Activated naive CD4-positive, alpha-beta T cell treated with anti-CD3 and anti-CD28 coated beads, Interleukin-2, amount 50 U/mL, for 16 hours (primary cell): ENCODE measurements around the gene GAS2.
A peak's percentile ranks its signal among the peaks of the same experiment; 100 is the strongest.
"Not testable (repeated sequence)": the region's sequence is repeated elsewhere in the genome, so short reads cannot be mapped to it uniquely, and the experiment has no call there.

Experiments used
- DNase-seq: peaks from one replicate; pipeline ENCODE4 v3.0.0-alpha.2; 2020

Gene GAS2

DNA sequence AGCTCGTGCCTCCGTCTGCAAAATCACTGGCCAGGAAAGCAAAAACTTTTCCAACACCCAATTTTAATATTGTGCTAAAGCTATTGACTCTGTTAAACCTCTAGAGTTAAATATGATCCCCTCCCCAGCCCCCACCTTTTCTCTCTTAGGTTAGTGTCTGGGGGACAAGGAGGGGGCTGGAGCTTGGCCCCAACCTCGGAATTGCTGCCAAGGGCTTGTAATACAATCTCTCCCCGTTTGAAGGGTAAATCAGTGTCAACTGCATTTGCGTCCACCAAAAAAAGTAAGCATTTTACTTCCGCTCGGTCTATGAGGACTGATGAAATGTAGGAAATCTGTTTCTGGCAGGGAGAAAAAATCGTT is at the start of gene GAS2:
GAS2 (plus strand) TSS at position 287 of the 363 bp plus-strand sequence. CDS start 8,259 bp downstream, outside the sequence.
- no peak for DNase-seq

- DNase-seq, result no peak
Measured at GRCh38 chr11:22617868-22618267, 48.5 kb upstream of the GAS2 start.

GRCh38 chr11:22624742-22625447 is 41.5 kb upstream of the GAS2 start:
- DNase-seq, result peak; percentile 70

DNA sequence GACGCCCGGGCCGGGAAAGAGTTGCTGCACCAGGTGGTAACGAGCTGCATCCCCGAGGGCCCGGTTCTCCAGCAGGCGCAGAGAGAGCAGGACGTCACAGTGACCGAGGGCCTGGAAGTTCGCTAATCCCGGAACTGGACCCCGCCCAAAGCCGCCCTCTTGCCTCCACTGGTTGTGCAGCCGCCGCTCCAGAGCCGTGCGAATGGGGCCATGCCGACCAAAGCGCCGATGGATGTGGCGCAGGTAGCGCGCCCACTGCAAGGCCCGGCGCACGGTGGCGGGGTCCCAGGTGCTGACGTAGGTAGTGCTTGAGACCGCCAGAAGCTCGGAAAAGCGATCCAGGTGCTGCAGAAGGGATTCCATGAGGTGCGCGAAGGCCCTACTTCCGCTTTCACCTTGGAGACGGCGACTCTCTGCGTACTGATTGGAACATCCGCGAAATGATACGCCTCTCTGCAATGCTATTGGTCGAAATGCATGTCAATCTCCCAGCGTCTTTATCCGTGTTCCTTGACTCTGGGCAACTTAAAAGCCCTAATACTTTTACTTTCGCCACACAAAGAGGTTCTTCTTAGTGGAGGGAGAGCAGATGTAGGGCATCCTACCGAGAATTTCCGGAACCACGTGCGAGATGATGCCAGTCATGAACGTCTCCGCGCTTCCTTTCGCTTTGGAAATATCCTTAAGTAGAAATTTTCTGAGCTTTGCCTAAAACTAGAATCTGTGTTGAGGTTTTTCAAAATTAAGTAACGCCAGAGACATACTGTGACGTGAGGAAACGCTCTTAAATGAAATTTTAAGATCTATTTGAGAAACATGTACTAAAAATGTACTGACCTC is 40.7 kb upstream of the GAS2 start, which contains the start of gene FANCF:
FANCF (minus strand) TSS at position 376 of the 840 bp plus-strand sequence; CDS start at position 363, 13 bp downstream.
- peak; percentile 91 for DNase-seq

DNA sequence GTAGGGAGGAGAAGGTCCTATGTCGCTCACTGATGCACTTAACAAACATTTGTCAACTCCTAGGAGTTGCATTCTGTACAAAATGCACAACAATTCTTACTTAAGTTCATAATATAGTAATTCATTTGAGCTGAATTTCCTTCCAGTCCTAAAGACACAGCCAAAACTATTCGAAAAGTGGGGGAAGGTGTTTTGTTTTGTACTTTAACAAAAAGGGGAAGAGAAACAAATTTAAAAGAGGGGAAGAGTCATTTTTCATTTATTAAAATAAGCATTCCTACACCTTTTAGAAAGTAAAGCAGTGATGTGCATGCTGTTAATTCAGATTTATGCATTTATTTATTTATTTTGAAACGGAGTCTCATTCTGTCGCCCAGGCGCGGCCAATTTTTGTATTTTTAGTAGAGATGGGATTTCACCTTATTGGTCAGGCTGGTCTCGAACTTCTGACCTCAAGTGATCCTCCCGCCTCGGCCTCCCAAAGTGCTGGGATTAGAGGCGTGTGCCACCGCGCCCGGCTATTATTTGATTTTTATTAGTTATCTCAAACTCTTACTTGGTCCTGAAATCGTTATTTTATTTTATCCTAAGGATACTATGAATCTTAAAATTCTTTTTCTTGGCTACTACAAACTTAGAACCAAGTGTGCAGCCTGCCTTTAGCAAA is 39.7 kb upstream of the GAS2 start:
- no peak for DNase-seq

GRCh38 chr11:22627421-22627820 is 39.0 kb upstream of the GAS2 start:
- no peak for DNase-seq

DNA sequence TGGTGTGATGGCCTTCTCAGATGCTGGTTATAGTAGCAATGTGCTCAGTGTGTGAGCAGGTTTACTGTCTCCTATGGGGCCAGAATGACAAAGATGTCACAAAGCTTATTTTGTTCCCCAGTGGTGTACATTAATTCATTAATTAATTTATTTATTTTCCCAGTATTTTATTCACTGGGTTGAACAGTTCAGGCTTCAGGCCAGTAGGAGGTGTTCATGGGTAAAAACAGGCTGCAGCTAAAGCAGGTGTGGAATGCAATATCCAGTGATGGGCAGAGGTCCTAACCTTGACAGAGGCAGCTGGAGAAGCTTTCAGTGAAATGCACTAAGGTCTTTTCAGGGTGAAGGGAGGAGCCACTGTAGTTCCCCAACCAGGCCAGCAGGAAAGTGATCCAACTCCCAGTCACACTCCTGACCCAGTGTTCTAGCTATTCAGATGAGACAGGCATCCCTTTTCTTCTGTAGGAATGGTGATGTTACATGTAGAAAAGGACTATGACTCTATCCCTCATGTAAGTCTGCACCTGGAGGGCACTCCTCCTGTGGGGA is 33.0 kb upstream of the GAS2 start:
- DNase-seq, result no peak

- DNase-seq, result no peak
Measured at GRCh38 chr11:22634897-22635629, 31.3 kb upstream of the GAS2 start.

- no peak for DNase-seq
Measured at GRCh38 chr11:22635689-22636088, 30.7 kb upstream of the GAS2 start.

DNA sequence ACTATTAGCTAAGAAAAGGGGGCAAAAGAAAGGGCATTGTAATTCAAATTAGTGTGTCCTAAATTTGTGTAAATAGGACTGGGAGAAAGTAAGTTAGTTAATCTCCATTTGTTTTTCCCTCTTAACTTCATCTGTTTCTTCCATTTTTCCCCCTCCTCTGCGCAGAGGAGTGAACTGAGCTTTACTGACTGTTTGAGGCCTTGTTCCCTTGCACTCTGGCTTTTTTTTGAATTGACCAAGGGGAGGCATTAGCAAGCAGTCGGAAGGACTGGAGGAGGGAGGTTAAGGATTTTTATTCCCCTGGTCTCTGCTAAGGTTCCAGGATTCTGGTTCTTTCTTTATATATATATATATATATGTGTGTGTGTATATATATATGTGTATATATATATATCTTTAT is 25.5 kb upstream of the GAS2 start:
- DNase-seq, result no peak

DNA sequence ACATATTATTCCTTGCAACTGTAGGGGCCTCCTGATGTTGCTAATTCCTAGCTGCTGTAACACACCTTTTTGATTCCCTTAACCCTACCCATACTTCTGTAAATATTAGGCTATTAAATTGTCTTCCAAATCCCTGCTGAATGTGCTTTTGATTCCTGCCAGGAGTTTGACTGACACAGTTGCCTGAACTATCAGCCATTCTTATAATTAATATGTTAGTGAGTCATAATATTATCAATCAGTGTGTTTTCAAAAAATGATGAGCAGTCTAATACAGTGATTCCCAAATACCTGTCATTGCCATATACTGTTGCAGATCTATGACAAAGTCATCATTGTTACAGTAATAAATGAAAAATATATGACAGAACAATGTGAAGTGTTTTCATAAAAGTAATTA is 24.9 kb upstream of the GAS2 start:
- no peak for DNase-seq

DNA sequence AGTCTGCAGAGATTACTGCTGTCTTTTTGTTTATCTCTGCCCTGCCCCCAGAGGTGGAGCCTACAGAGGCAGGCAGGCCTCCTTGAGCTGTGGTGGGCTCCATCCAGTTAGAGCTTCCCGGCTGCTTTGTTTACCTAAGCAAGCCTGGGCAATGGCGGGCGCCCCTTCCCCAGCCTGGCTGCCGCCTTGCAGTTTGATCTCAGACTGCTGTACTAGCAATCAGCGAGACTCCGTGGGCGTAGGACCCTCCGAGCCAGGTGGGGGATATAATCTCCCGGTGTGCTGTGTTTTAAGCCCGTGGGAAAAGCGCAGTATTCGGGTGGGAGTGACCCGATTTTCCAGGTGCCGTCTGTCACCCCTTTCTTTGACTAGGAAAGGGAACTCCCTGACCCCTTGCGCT is 14.1 kb upstream of the GAS2 start:
- DNase-seq, result not testable (repeated sequence)

DNA sequence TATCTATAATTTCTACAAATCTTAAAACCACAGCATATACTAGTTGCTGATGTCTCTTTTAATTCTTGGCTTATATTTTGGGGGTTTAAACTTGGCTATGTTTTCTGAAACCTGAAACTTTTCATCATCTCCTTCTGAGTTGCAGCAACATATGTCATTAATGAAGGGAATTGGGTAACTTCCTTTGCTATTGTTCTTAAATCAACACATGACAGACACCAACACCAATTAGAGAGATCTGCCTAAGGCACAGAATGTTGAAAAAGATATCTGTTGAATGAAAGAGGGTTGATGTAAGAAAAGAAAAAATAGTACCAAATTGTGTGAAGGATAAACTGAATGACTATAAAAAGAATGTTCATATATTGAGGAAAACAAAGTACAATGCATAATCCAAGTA is 10.3 kb upstream of the GAS2 start:
- no peak for DNase-seq

- DNase-seq, result no peak
Measured at GRCh38 chr11:22657101-22657694, 9.2 kb upstream of the GAS2 start.

- DNase-seq, result no peak
Measured at GRCh38 chr11:22659783-22660182, 6.6 kb upstream of the GAS2 start.

GRCh38 chr11:22666688-22667439 is 453 bp downstream of the GAS2 start:
- peak; percentile 17 for DNase-seq

DNA sequence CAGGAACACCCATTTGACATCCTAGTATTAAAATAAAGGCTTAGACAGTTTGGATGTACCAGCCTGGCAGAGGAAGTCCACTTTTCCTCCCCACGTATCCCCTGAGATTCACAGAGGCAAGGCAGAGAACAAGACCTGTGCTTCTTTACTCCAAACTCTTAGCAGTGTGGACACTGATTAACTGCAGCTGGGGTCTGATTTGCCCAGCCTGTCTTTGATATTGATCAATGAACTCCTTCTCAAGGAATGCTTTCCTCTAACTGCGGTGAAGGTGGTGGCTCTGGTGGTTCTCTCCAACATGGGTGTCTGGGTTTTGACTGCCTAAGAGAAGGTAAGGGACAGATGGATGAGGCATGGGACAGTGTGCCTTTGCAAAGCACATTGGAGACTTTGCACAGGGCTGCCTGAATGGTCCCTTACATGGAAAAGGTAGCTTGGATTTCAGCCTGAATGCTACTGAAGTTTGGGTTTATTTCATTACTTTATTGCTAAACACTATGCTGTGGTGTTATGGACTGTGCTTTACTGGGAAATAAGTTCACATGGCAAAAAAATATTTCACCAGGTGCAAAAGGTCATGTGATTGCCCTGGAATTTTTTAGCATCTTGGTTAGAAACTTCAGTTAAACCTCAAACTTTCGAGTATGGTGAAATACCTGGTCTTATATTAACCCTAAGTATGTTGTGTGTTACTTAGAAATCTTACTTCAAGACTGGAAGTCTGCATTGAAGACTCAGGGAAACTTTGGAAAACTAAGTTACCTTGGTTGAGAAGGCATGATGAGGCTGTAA is 1.8 kb downstream of the GAS2 start:
- DNase-seq, result no peak

DNA sequence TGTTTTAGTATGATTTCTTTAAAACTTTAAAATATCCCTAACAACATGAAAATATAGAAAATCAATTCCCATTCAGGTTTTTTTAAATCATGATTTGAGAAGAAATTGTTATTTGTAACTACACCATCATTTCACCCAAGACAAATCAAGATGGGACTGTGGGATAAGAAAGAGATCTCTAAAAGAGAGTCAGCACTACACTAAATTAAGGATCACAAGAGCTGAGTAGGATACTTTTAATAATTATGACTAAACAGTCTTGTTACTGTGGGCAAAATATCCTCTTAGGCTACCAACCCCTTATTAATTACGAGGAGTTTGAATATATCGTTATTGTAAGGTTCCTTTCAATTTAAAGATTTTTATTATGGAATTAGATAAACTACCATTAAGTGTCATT is 3.0 kb downstream of the GAS2 start:
- DNase-seq, result no peak

GRCh38 chr11:22670830-22671229 is 4.4 kb downstream of the GAS2 start:
- DNase-seq, result no peak

- DNase-seq, result no peak
Measured at GRCh38 chr11:22671751-22672150, 5.3 kb downstream of the GAS2 start.
